H1 (cell line): ENCODE measurements around the gene CD34. TPM values are rescaled to one million over a fixed set of nuclear protein-coding genes. Genes with fewer than 3 reads are reported as not detected.

ENCODE experiments used
- CTCF ChIA-PET: fragments of 300-600 bp; sonication (Branson Sonifier 250); formaldehyde crosslinking; loops from one replicate; lab custom pipeline; 2021; ENCODE audit not compliant: partially characterized antibody; lab: Charles Lee
- POLR2A ChIA-PET: fragments of 300-600 bp; sonication (Branson Sonifier 250); formaldehyde crosslinking; loops from one replicate; lab custom pipeline; 2021; ENCODE audit warnings: inconsistent platforms; ENCODE audit not compliant: partially characterized antibody; lab: Charles Lee
- DNase-seq, 2 experiments: peaks; one replicate each; pipeline versions ENCODE4 v3.0.0 to v3.0.0-alpha.2; 2010 to 2022; ENCODE audit warnings: low spot score in 2 of 2, low read depth in 1 of 2, mixed read lengths in 1 of 2
- FAIRE-seq: peaks from 2 replicates; lab custom pipeline; 2011; peaks lifted over from hg19 to GRCh38; lab: Jason Lieb, UNC
- H2AFZ ChIP-seq: 2 replicates; pipeline ENCODE4 v1.8.1; 2012; ENCODE audit warnings: low read length, inconsistent platforms
- H2AK5ac ChIP-seq: 2 replicates; pipeline ENCODE4 v1.6.1; 2013; ENCODE audit warnings: low read depth, low read length
- H2BK120ac ChIP-seq: replicated peaks from 2 replicates; pipeline ENCODE3; 2013; ENCODE audit warnings: low read depth, low read length, inconsistent platforms
- H2BK12ac ChIP-seq: 2 replicates; pipeline ENCODE4 v1.6.1; 2013; ENCODE audit warnings: low read depth, low read length
- H2BK15ac ChIP-seq: 2 replicates; pipeline ENCODE4 v1.6.1; 2013; ENCODE audit warnings: low read length
- H2BK20ac ChIP-seq: 2 replicates; pipeline ENCODE4 v1.6.1; 2013; ENCODE audit warnings: low read length
- H2BK5ac ChIP-seq: 2 replicates; pipeline ENCODE4 v1.6.1; 2013; ENCODE audit warnings: low read depth, low read length
- H3K14ac ChIP-seq: 2 replicates; pipeline ENCODE4 v1.6.1; 2013; ENCODE audit warnings: inconsistent platforms; ENCODE audit not compliant: insufficient read length
- H3K18ac ChIP-seq: 2 replicates; pipeline ENCODE4 v1.6.1; 2013; ENCODE audit warnings: low read length; ENCODE audit errors: extremely low read depth
- H3K23ac ChIP-seq: 2 replicates; pipeline ENCODE4 v1.6.1; 2013; ENCODE audit warnings: inconsistent platforms; ENCODE audit not compliant: insufficient read length
- H3K23me2 ChIP-seq: 2 replicates; pipeline ENCODE4 v1.6.1; 2013; ENCODE audit warnings: low read depth, low read length
- H3K27ac ChIP-seq: 2 replicates; pipeline ENCODE4 v1.6.1; 2011; ENCODE audit warnings: low read depth, low read length, inconsistent platforms
- H3K27me3 ChIP-seq, 4 experiments: replicated peaks in 1 of 4; 1 replicate in 1 of 4; 2 replicates in 3 of 4; pipeline versions ENCODE4 v1.6.1 to v1.8.1; 2011 to 2013; ENCODE audit warnings: low read length in 3 of 4, mild to moderate bottlenecking in 3 of 4, inconsistent platforms in 2 of 4, mixed read lengths in 2 of 4, moderate library complexity in 1 of 4; ENCODE audit not compliant: control insufficient read depth in 3 of 4, insufficient read depth in 3 of 4; ENCODE audit errors: extremely low read depth in 1 of 4
- H3K36me3 ChIP-seq, 4 experiments: 2 replicates each; pipeline versions ENCODE4 v1.6.1 to v1.8.1; 2011 to 2013; ENCODE audit warnings: mild to moderate bottlenecking in 4 of 4, low read length in 3 of 4, moderate library complexity in 2 of 4, control low read depth in 1 of 4, inconsistent platforms in 1 of 4; ENCODE audit not compliant: insufficient read depth in 4 of 4, control insufficient read depth in 2 of 4
- H3K4ac ChIP-seq: replicated peaks from 2 replicates; pipeline ENCODE3; 2013; ENCODE audit warnings: low read length, low read depth, mixed read lengths, inconsistent platforms; ENCODE audit not compliant: insufficient read length
- H3K4me1 ChIP-seq, 4 experiments: replicated peaks in 1 of 4; 1 replicate in 1 of 4; 2 replicates in 3 of 4; pipeline versions ENCODE4 v1.6.1 to v1.8.1; 2011 to 2013; ENCODE audit warnings: low read length in 3 of 4, inconsistent platforms in 2 of 4, mixed read lengths in 1 of 4; ENCODE audit not compliant: insufficient read depth in 4 of 4, control insufficient read depth in 3 of 4
- H3K4me2 ChIP-seq, 2 experiments: 2 replicates each; pipeline versions ENCODE4 v1.6.1 to v1.8.1; 2011 to 2013; ENCODE audit warnings: low read depth in 2 of 2, low read length in 2 of 2, control low read depth in 1 of 2, inconsistent platforms in 1 of 2, mild to moderate bottlenecking in 1 of 2; ENCODE audit not compliant: insufficient read depth in 1 of 2
- H3K4me3 ChIP-seq, 4 experiments: fragments of 200-600, 300-600 bp in 1 of 4; sonication (generic), shearing (Covaris generic), sonication (Bioruptor Twin) in 1 of 4; 2 replicates each; pipeline versions ENCODE4 v1.5.1 to v1.8.1; 2011 to 2016; ENCODE audit warnings: low read length in 4 of 4, low read depth in 3 of 4, control low read depth in 2 of 4, inconsistent platforms in 2 of 4, mild to moderate bottlenecking in 2 of 4, mixed read lengths in 1 of 4, moderate library complexity in 1 of 4; ENCODE audit not compliant: insufficient read depth in 2 of 4; ENCODE audit errors: extremely low read depth in 1 of 4
- H3K56ac ChIP-seq: replicated peaks from 2 replicates; pipeline ENCODE3; 2013; ENCODE audit warnings: low read depth, mild to moderate bottlenecking, mixed read lengths, low read length, inconsistent platforms; ENCODE audit not compliant: insufficient read length
- H3K79me1 ChIP-seq: 2 replicates; pipeline ENCODE4 v1.6.1; 2013; ENCODE audit warnings: low read depth, low read length, control low read depth
- H3K79me2 ChIP-seq, 2 experiments: 2 replicates each; pipeline versions ENCODE4 v1.6.1 to v1.8.1; 2012 to 2013; ENCODE audit warnings: low read length in 2 of 2, mild to moderate bottlenecking in 2 of 2, inconsistent platforms in 1 of 2; ENCODE audit not compliant: insufficient read depth in 2 of 2, control insufficient read depth in 1 of 2
- H3K9ac ChIP-seq, 4 experiments: replicated peaks in 1 of 4; 1 replicate in 1 of 4; 2 replicates in 3 of 4; pipeline versions ENCODE4 v1.6.1 to v1.8.1; 2011 to 2013; ENCODE audit warnings: low read depth in 3 of 4, low read length in 3 of 4, control low read depth in 2 of 4, mild to moderate bottlenecking in 2 of 4, moderate library complexity in 2 of 4, inconsistent platforms in 1 of 4; ENCODE audit errors: extremely low read depth in 1 of 4
- H3K9me3 ChIP-seq, 2 experiments: 2 replicates each; pipeline versions ENCODE4 v1.6.1 to v1.8.1; 2012 to 2013; ENCODE audit warnings: mild to moderate bottlenecking in 2 of 2, moderate library complexity in 2 of 2, control low read depth in 1 of 2, inconsistent platforms in 1 of 2, low read depth in 1 of 2, low read length in 1 of 2, mixed read lengths in 1 of 2; ENCODE audit not compliant: insufficient read depth in 2 of 2
- H4K20me1 ChIP-seq, 2 experiments: replicated peaks in 1 of 2; 2 replicates each; pipeline versions ENCODE3 to v1.8.1; 2011 to 2013; ENCODE audit warnings: inconsistent platforms in 2 of 2, low read length in 2 of 2, mild to moderate bottlenecking in 1 of 2; ENCODE audit not compliant: insufficient read depth in 2 of 2, control insufficient read depth in 1 of 2
- H4K5ac ChIP-seq: 2 replicates; pipeline ENCODE4 v1.6.1; 2013; ENCODE audit warnings: low read length, low read depth, mixed read lengths, inconsistent platforms; ENCODE audit not compliant: insufficient read length
- H4K8ac ChIP-seq: 2 replicates; pipeline ENCODE4 v1.8.0; 2013; ENCODE audit warnings: mild to moderate bottlenecking, moderate library complexity, low read length, inconsistent platforms; ENCODE audit not compliant: insufficient read depth; ENCODE audit errors: extremely low read depth
- H4K91ac ChIP-seq: replicated peaks from 2 replicates; pipeline ENCODE3; 2013; ENCODE audit warnings: low read length, mixed read lengths, inconsistent platforms; ENCODE audit not compliant: insufficient read length
- BRCA1 ChIP-seq: IDR thresholded peaks from 2 replicates; pipeline ENCODE4 v1.6.1; 2012; ENCODE audit warnings: low read depth, low read length, improper control_type of control experiment
- CBX5 ChIP-seq: fragments of 300-800, 300-1000 bp; sonication (generic); IDR thresholded peaks from 2 replicates; pipeline ENCODE4 v1.7.1; 2016; ENCODE audit warnings: antibody characterized with exemption, low read length, low read depth
- EP300 ChIP-seq, 2 experiments: IDR thresholded peaks; 1 replicate in 1 of 2; 2 replicates in 1 of 2; pipeline ENCODE4 v1.6.1; 2011 to 2012; ENCODE audit warnings: low read depth in 2 of 2, low read length in 2 of 2, mild to moderate bottlenecking in 2 of 2, borderline replicate concordance in 1 of 2, inconsistent platforms in 1 of 2, moderate library complexity in 1 of 2
- HDAC2 ChIP-seq, 2 experiments: fragments of 300-600 bp in 1 of 2; sonication (generic) in 1 of 2; IDR thresholded peaks; 2 replicates each; pipeline ENCODE4 v1.6.1; 2011 to 2012; ENCODE audit warnings: low read depth in 2 of 2, low read length in 2 of 2, mild to moderate bottlenecking in 2 of 2, moderate library complexity in 2 of 2, borderline replicate concordance in 1 of 2, inconsistent platforms in 1 of 2
- RBBP5 ChIP-seq: IDR thresholded peaks from 2 replicates; pipeline ENCODE4 v1.7.1; 2012; ENCODE audit warnings: low read depth, mild to moderate bottlenecking, inconsistent platforms, low read length, moderate library complexity, borderline replicate concordance
- WGBS, 2 experiments: shearing (Covaris generic) in 1 of 2; methylation state at CpG; one replicate each; pipeline versions ENCODE4 v1.1.6 to v1.1.7; 2013 to 2015; ENCODE audit warnings: low lambda C conversion rate in 2 of 2, mixed read lengths in 2 of 2, inconsistent platforms in 1 of 2, low coverage in 1 of 2, missing lambda C conversion rate in 1 of 2; ENCODE audit not compliant: insufficient replicate concordance in 2 of 2, insufficient coverage in 1 of 2, insufficient read length in 1 of 2; ENCODE audit errors: extremely low coverage in 1 of 2, missing lambda C conversion rate in 1 of 2; 5-methylcytosine and 5-hydroxymethylcytosine counted together
- polyA plus RNA-seq, 7 experiments: library from polyadenylated mRNA; depleted of rRNA in 3 of 7; stranded (reverse) in 5 of 7; unstranded in 2 of 7; fragments of >200 nt in 5 of 7; fragments of 200-250 nt in 2 of 7; gene quantifications; 1 replicate in 5 of 7; 2 replicates in 1 of 7; 4 replicates in 1 of 7; pipeline versions ENCODE4 v1.2.1 to v1.2.3, GENCODE V29; 2011 to 2013; ENCODE audit warnings: missing spikeins in 2 of 7, mixed read lengths in 2 of 7
- total RNA-seq: library from RNA; stranded (reverse); fragmentation: NEBNext Ultra II Directional; extraction: Animal tissue kit (Norgen Biotek cat#: 25700); gene quantifications from 2 replicates; pipeline ENCODE4 v1.2.1, GENCODE V29; 2021

CD34 gene
- total and polyA plus RNA-seq, 2 of the 8 experiments (the other 6 are each of a cell fraction or from before 2014, with no cell fraction given) = 0.39 to 0.54 TPM

DNA sequence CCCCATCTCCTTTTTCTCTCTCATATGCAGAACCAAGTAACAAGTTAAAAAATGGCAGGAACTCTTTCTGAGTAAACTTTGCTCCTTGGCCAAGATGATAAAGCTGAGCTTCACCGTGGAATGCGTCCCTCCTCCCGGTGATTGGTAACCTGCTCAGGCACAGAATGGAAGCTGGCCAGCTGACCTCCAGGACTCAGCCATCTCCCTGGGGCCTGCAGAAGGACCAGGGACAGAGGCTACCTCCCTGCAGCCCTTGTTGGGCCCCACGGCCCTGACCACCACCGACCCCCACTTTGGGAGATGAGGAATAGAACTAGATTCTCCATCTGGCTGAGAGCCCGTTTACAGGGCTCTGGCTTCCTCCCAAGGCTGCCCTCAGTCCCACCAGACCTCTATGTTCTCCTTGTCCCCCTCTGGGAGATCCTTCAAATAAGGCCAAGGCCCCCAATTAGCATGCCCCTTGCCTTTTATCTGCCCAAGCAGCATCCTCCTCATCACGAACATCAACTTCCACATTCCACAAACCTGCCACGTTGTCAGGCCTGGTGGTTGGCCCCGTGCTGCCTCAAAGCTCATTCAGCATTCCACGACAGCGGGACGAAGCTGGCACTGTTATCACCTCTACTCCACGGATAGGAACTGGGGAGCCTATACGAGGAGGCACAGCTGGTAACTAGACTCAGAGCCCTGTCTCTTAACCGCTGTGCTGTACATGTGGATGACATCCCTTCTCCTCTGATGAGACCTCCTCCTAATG, 74.2 kb downstream of the CD34 start:
- H3K14ac ChIP-seq = no peak overlapping the region
- no peak overlapping the region for H4K91ac ChIP-seq
- H3K27ac ChIP-seq = no peak overlapping the region
- no peaks in the 10 kb centered on the region for H3K79me2 ChIP-seq
- H3K36me3 ChIP-seq = no peaks in the 10 kb centered on the region
- POLR2A ChIA-PET = no interaction called here
- no peak overlapping the region for H2BK5ac ChIP-seq
- H4K8ac ChIP-seq = no peak overlapping the region
- H3K23me2 ChIP-seq = no peaks in the 10 kb centered on the region
- no peak overlapping the region for H3K56ac ChIP-seq
- no peak overlapping the region for H2AFZ ChIP-seq
- TF ChIP-seq HDAC2 (IDR thresholded peaks at IDR 0.05; ENCODE audit: borderline replicate concordance in 1 of 2, low read depth in 2 of 2, low read length in 2 of 2) (no peak), BRCA1 (no peak), EP300 (IDR thresholded peaks at IDR 0.05; ENCODE audit: borderline replicate concordance in 1 of 2, low read depth in 2 of 2, low read length in 2 of 2) (no peak), RBBP5 (no peak), CBX5 (no peak)
- no peaks in the 10 kb centered on the region for H3K27me3 ChIP-seq
- no peak overlapping the region for H3K4me3 ChIP-seq
- no peak overlapping the region for H2BK15ac ChIP-seq
- FAIRE-seq (no peak), DNase-seq (no peak)
- H2AK5ac ChIP-seq = no peak overlapping the region
- CTCF ChIA-PET = interaction anchor here (1.0 to 12.1 kb wide), 8 partner anchors 9 to 126 kb away, joined by 3 to 113 read pairs (median 6); no protein-coding TSS in a partner anchor
- no peak overlapping the region for H3K4ac ChIP-seq
- no peak overlapping the region for H3K9ac ChIP-seq
- WGBS, 2 experiments = 92% methylated on average over 15 of the region's 15 CpGs; no CpG with 5 or more reads in 1 of the 2 experiments
- no peak overlapping the region for H2BK120ac ChIP-seq
- no peak overlapping the region for H4K5ac ChIP-seq
- H2BK12ac ChIP-seq = no peak overlapping the region
- H3K9me3 ChIP-seq = no peaks in the 10 kb centered on the region
- H3K18ac ChIP-seq = no peak overlapping the region
- H4K20me1 ChIP-seq = no peaks in the 10 kb centered on the region
- H2BK20ac ChIP-seq = no peak overlapping the region
- H3K4me2 ChIP-seq = no peak overlapping the region
- H3K4me1 ChIP-seq = peaks cover 0 to 2% (median under 1%) of the 10 kb centered on the region in 4 experiments; a peak in 3 of 7 replicates
- H3K23ac ChIP-seq = no peak overlapping the region
- no peaks in the 10 kb centered on the region for H3K79me1 ChIP-seq
